B cell (primary cell): ENCODE measurements around the gene TWNK. TPM values are rescaled to one million over a fixed set of nuclear protein-coding genes. Genes with fewer than 3 reads are reported as not detected.

Source experiments
- ATAC-seq: fragments of 200-7000 bp; cut with Tn5 transposase; one replicate; pipeline ENCODE4 v1.10.0; 2021; ENCODE audit warnings: low read depth, mild to moderate bottlenecking, moderate number of reproducible peaks, moderate library complexity
- CTCF ChIA-PET: fragments of 350-600 bp; sonication (Branson Sonifier 250); formaldehyde crosslinking; loops from one replicate; lab custom pipeline; 2021; ENCODE audit warnings: antibody characterized with exemption, inconsistent platforms; lab: Charles Lee
- POLR2A ChIA-PET: fragments of 350-600 bp; sonication (Branson Sonifier 250); formaldehyde crosslinking; loops from one replicate; lab custom pipeline; 2021; ENCODE audit warnings: antibody characterized with exemption; lab: Charles Lee
- DNase-seq: peaks from one replicate; pipeline ENCODE4 v3.0.0; 2013
- H2AFZ ChIP-seq: 2 replicates; pipeline ENCODE4 v1.6.1; 2012; ENCODE audit warnings: mild to moderate bottlenecking, low read depth, low read length; ENCODE audit not compliant: insufficient read depth, poor library complexity, severe bottlenecking
- H3K27ac ChIP-seq, 2 donors: 1 replicate in 1 of 2; 2 replicates in 1 of 2; pipeline ENCODE4 v1.5.1; 2012 to 2013; ENCODE audit warnings: low read length in 2 of 2, mild to moderate bottlenecking in 2 of 2, moderate library complexity in 1 of 2
- H3K27me3 ChIP-seq, 4 experiments: fragments of 200-600 bp in 1 of 4; sonication (generic) in 1 of 4; replicated peaks in 1 of 4; 1 replicate in 2 of 4; 2 replicates in 2 of 4; pipeline versions ENCODE4 v1.6.1 to v1.7.0; 2013 to 2016; ENCODE audit warnings: low read length in 3 of 4, mild to moderate bottlenecking in 2 of 4, mixed read lengths in 1 of 4, moderate library complexity in 1 of 4; ENCODE audit not compliant: insufficient read depth in 4 of 4, control insufficient read depth in 3 of 4; ENCODE audit errors: control extremely low read depth in 1 of 4
- H3K36me3 ChIP-seq, 2 experiments: replicated peaks in 1 of 2; 1 replicate in 1 of 2; 2 replicates in 1 of 2; pipeline versions ENCODE4 v1.6.1 to v1.7.1; 2013; ENCODE audit warnings: low read length in 1 of 2; ENCODE audit not compliant: insufficient read depth in 2 of 2, control insufficient read depth in 1 of 2; ENCODE audit errors: control extremely low read depth in 1 of 2, extremely low read depth in 1 of 2
- H3K4me1 ChIP-seq, 2 donors: fragments of 200-600 bp in 1 of 2; sonication (generic) in 1 of 2; 1 replicate in 1 of 2; 2 replicates in 1 of 2; pipeline versions ENCODE4 v1.5.1 to v1.6.1; 2013 to 2017; ENCODE audit warnings: low read length in 2 of 2; ENCODE audit not compliant: control insufficient read depth in 2 of 2, insufficient read depth in 2 of 2
- H3K4me2 ChIP-seq: replicated peaks from 2 replicates; pipeline ENCODE3; 2012; ENCODE audit warnings: mild to moderate bottlenecking, low read depth, low read length; ENCODE audit not compliant: poor library complexity, severe bottlenecking
- H3K4me3 ChIP-seq, 5 experiments: fragments of 200-600 bp in 1 of 5; sonication (generic) in 1 of 5; 1 replicate in 3 of 5; 2 replicates in 2 of 5; pipeline versions ENCODE4 v1.5.1 to v1.7.0; 2011 to 2016; ENCODE audit warnings: low read length in 4 of 5, mild to moderate bottlenecking in 4 of 5, low read depth in 2 of 5, control low read depth in 1 of 5, moderate library complexity in 1 of 5; ENCODE audit not compliant: insufficient read depth in 1 of 5; ENCODE audit errors: control extremely low read depth in 1 of 5, extremely low read depth in 1 of 5
- H3K79me2 ChIP-seq: fragments of 200-600 bp; sonication (generic); one replicate; pipeline ENCODE4 v1.6.0; 2016; ENCODE audit warnings: low read length; ENCODE audit not compliant: control insufficient read depth, insufficient read depth
- H3K9ac ChIP-seq: fragments of 200-600 bp; sonication (generic); 2 replicates; pipeline ENCODE4 v1.6.1; 2017; ENCODE audit warnings: mild to moderate bottlenecking, low read length, moderate library complexity
- H3K9me3 ChIP-seq, 3 donors: one replicate each; pipeline versions ENCODE4 v1.6.1 to v1.7.1; 2013; ENCODE audit warnings: low read length in 2 of 3; ENCODE audit not compliant: control insufficient read depth in 2 of 3, insufficient read depth in 1 of 3; ENCODE audit errors: control extremely low read depth in 1 of 3
- H4K20me1 ChIP-seq: 2 replicates; pipeline ENCODE4 v1.6.0; 2012; ENCODE audit warnings: mild to moderate bottlenecking, low read length; ENCODE audit not compliant: insufficient read depth, control insufficient read depth, poor library complexity, severe bottlenecking
- H3K27ac Mint-ChIP-seq: one replicate; pipeline ENCODE4 v1.8.0; 2021; ENCODE audit warnings: mixed read lengths
- H3K27me3 Mint-ChIP-seq: one replicate; pipeline ENCODE4 v1.8.0; 2021; ENCODE audit warnings: mixed read lengths
- H3K4me1 Mint-ChIP-seq: one replicate; pipeline ENCODE4 v1.8.0; 2021; ENCODE audit warnings: mixed read lengths
- H3K4me3 Mint-ChIP-seq: one replicate; pipeline ENCODE4 v1.8.0; 2021; ENCODE audit warnings: mixed read lengths
- H3K9me3 Mint-ChIP-seq: one replicate; pipeline ENCODE4 v1.8.0; 2022; ENCODE audit warnings: mixed read lengths; ENCODE audit not compliant: insufficient read depth
- EZH2 ChIP-seq: IDR thresholded peaks from 2 replicates; pipeline ENCODE4 v1.6.1; 2012; ENCODE audit warnings: borderline replicate concordance, low read depth, mild to moderate bottlenecking, moderate library complexity, low read length; ENCODE audit not compliant: insufficient read depth, poor library complexity, severe bottlenecking
- WGBS: methylation state at CpG from one replicate; pipeline ENCODE4 v1.1.5; 2013; ENCODE audit warnings: missing lambda C conversion rate; ENCODE audit not compliant: insufficient coverage; 5-methylcytosine and 5-hydroxymethylcytosine counted together
- intact Hi-C: fragments of 100-400 bp; cut with micrococcal nuclease; formaldehyde crosslinking; loops from one replicate; pipeline ENCODE4 v1.10.0; 2022
- polyA plus RNA-seq: library from polyadenylated mRNA; depleted of rRNA; stranded (reverse); fragments of >200 nt; gene quantifications from 2 replicates; pipeline ENCODE4 v1.2.3, GENCODE V29; 2012
- total RNA-seq, 2 donors: library from RNA; stranded (reverse); fragments of 120-200 nt in 1 of 2; gene quantifications; 1 replicate in 1 of 2; 2 replicates in 1 of 2; pipeline versions ENCODE4 v1.2.3 to v1.2.4, GENCODE V29; 2013 to 2022
- TF ChIP-seq, protein P1 (sequence below): fragments of 200-600 bp; IDR thresholded peaks from one replicate; pipeline ENCODE4 v1.8.0; 2022; ENCODE audit warnings: antibody characterized with exemption, mild to moderate bottlenecking

Gene TWNK
- total and polyA plus RNA-seq, 2 donors (not counting 1 experiment from before 2014, with no cell fraction given): 7.2 to 11.8 TPM

DNA sequence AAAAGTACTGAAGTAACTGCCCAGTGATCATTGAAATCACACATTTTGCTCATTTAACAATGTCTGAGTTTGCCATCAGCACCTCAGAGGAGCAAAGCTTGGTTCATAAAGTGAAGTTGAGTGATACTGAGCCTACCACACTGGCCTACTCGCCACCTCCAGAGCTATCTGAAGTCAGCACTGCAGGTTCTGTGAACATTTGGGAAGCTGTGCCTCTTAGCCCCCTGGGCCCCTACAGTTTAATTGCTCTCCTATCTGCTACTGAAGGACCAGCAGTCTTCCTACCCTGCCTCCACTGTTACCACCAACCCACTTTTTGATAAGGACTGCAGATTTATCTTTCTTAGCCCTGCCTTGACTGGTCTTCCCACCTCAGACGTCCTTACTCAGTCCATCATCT is 20.0 kb upstream of the TWNK start:
- ChIA-PET POLR2A (no interaction called here), CTCF (interaction anchor here (1.4 to 5.4 kb wide), 6 partner anchors 9 to 51 kb away, joined by 4 to 25 read pairs (median 8); no protein-coding TSS in a partner anchor)
- Histone ChIP-seq H4K20me1 (no peaks in the 10 kb centered on the region), H3K9me3 (no peaks in the 10 kb centered on the region), H3K36me3 (peaks cover 4 to 25% of the 10 kb centered on the region in 2 experiments), H3K4me1 (peaks cover 13 to 17% of the 10 kb centered on the region in 2 donors), H3K27ac (no peak overlapping the region), H2AFZ (no peak overlapping the region), H3K27me3 (no peaks in the 10 kb centered on the region), H3K9ac (no peak overlapping the region), H3K79me2 (no peaks in the 10 kb centered on the region), H3K4me2 (no peak overlapping the region), H3K4me3 (no peak overlapping the region)
- H3K27ac Mint-ChIP-seq: no peak overlapping the region
- H3K9me3 Mint-ChIP-seq: no peaks in the 10 kb centered on the region
- H3K4me1 Mint-ChIP-seq: peaks cover 16% of the 10 kb centered on the region
- no peak for DNase-seq
- TF ChIP-seq EZH2: no peak
- TF ChIP-seq, protein P1, sequence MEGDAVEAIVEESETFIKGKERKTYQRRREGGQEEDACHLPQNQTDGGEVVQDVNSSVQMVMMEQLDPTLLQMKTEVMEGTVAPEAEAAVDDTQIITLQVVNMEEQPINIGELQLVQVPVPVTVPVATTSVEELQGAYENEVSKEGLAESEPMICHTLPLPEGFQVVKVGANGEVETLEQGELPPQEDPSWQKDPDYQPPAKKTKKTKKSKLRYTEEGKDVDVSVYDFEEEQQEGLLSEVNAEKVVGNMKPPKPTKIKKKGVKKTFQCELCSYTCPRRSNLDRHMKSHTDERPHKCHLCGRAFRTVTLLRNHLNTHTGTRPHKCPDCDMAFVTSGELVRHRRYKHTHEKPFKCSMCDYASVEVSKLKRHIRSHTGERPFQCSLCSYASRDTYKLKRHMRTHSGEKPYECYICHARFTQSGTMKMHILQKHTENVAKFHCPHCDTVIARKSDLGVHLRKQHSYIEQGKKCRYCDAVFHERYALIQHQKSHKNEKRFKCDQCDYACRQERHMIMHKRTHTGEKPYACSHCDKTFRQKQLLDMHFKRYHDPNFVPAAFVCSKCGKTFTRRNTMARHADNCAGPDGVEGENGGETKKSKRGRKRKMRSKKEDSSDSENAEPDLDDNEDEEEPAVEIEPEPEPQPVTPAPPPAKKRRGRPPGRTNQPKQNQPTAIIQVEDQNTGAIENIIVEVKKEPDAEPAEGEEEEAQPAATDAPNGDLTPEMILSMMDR: no peak
- WGBS: 92% methylated on average over 2 of the region's 2 CpGs
- ATAC-seq: no peak
- H3K4me3 Mint-ChIP-seq: no peak overlapping the region
- intact Hi-C loops: no loop called here
- no peaks in the 10 kb centered on the region for H3K27me3 Mint-ChIP-seq

DNA sequence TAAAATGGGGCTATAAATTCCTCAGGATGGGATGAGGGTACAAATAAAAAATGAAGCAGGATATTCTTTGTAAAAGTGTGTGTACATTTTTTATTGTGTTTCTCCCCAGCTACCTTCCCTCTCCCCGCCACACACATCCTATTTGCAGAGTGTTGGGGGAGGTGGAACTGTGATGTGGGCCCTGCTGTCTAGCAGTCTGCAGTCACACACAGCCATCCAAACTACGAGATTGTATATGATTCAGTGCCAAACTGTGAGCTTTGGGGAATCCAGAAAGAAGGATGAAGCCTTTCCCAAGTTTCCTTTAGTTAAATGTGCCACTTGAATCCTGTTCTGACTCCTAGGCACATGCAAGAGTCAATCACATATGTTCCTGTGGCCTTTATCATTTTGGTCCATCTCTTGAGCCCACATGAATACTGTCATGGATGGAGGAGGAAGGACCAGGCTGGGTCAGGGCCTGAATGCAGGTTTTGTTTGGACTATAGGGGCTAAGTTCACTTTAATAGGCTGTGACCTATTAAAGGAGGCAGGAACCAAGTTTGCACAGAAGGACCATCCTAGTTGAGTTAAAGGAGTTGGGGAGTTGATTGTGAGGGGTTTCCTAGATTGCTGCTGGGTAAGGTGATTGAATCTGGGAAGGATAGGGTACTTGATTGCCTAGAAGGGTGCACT is 19.1 kb upstream of the TWNK start:
- CTCF ChIA-PET: interaction anchor here (1.0 to 5.4 kb wide), 7 partner anchors 10 to 50 kb away, joined by 3 to 25 read pairs (median 5); no protein-coding TSS in a partner anchor
- TF ChIP-seq EZH2: no peak
- TF ChIP-seq, protein P1: no peak
- intact Hi-C loops: no loop called here

More for the DNA sequence above, 19.1 kb upstream of the TWNK start:
- Histone ChIP-seq H3K9me3 (no peaks in the 10 kb centered on the region), H3K4me2 (no peak overlapping the region), H3K4me3 (no peak overlapping the region), H2AFZ (no peak overlapping the region), H3K36me3 (peaks cover 4 to 16% of the 10 kb centered on the region in 2 experiments), H3K79me2 (no peaks in the 10 kb centered on the region), H4K20me1 (no peaks in the 10 kb centered on the region), H3K9ac (no peak overlapping the region), H3K27me3 (no peaks in the 10 kb centered on the region), H3K27ac (no peak overlapping the region), H3K4me1 (peaks cover 13 to 17% of the 10 kb centered on the region in 2 donors)
- Mint-ChIP-seq H3K27ac (no peak overlapping the region), H3K4me3 (peak overlapping the region; percentile 63), H3K27me3 (no peaks in the 10 kb centered on the region), H3K4me1 (peaks cover 16% of the 10 kb centered on the region), H3K9me3 (no peaks in the 10 kb centered on the region)
- WGBS: 89% methylated on average over 1 of the region's 2 CpGs
- POLR2A ChIA-PET: no interaction called here
- ATAC-seq (no peak), DNase-seq (no peak)
